Activated CD8-positive, alpha-beta T cell treated with anti-CD3 and anti-CD28 coated beads, Interleukin-2, amount 10 ng/mL, durations not matched to agents 7 days and 5 days (primary cell): Measurements from ENCODE around the gene BHLHA15. TPM values are rescaled to one million over a fixed set of nuclear protein-coding genes. Genes with fewer than 3 reads are reported as not detected.
"Not testable (repeated sequence)": the region's sequence is repeated elsewhere in the genome, so short reads cannot be mapped to it uniquely, and the experiment has no call there.

Source experiments
- ATAC-seq: fragments of 150-1000 bp; cut with Tn5 transposase; one replicate; pipeline ENCODE4 v1.10.0; 2021; ENCODE audit warnings: moderate library complexity
- CTCF ChIA-PET: fragments of 350-600 bp; sonication (Branson Sonifier 250); formaldehyde crosslinking; loops from one replicate; lab custom pipeline; 2021; ENCODE audit warnings: antibody characterized with exemption; lab: Charles Lee
- POLR2A ChIA-PET: fragments of 350-600 bp; sonication (Branson Sonifier 250); formaldehyde crosslinking; loops from one replicate; lab custom pipeline; 2021; ENCODE audit warnings: antibody characterized with exemption; lab: Charles Lee
- DNase-seq: peaks from one replicate; pipeline ENCODE4 v3.0.0-alpha.2; 2020
- H3K27ac Mint-ChIP-seq: one replicate; pipeline ENCODE4 v1.8.0; 2021; ENCODE audit warnings: mild to moderate bottlenecking, mixed read lengths
- H3K27me3 Mint-ChIP-seq: one replicate; pipeline ENCODE4 v1.8.0; 2021; ENCODE audit warnings: low read depth, mixed read lengths
- H3K36me3 Mint-ChIP-seq: one replicate; pipeline ENCODE4 v1.8.0; 2021; ENCODE audit warnings: low read depth, mixed read lengths
- H3K4me1 Mint-ChIP-seq: one replicate; pipeline ENCODE4 v1.8.0; 2021; ENCODE audit warnings: low read depth, mixed read lengths
- H3K4me3 Mint-ChIP-seq: one replicate; pipeline ENCODE4 v1.8.0; 2021; ENCODE audit warnings: mild to moderate bottlenecking, mixed read lengths
- H3K9me3 Mint-ChIP-seq: one replicate; pipeline ENCODE4 v1.8.0; 2022; ENCODE audit warnings: mixed read lengths; ENCODE audit not compliant: insufficient read depth
- total RNA-seq, 2 experiments: library from RNA; stranded (reverse); gene quantifications; one replicate each; pipeline ENCODE4 v1.2.3, GENCODE V29; 2021

BHLHA15 gene
- total RNA-seq, 2 experiments from 2014 or later = not detected

DNA sequence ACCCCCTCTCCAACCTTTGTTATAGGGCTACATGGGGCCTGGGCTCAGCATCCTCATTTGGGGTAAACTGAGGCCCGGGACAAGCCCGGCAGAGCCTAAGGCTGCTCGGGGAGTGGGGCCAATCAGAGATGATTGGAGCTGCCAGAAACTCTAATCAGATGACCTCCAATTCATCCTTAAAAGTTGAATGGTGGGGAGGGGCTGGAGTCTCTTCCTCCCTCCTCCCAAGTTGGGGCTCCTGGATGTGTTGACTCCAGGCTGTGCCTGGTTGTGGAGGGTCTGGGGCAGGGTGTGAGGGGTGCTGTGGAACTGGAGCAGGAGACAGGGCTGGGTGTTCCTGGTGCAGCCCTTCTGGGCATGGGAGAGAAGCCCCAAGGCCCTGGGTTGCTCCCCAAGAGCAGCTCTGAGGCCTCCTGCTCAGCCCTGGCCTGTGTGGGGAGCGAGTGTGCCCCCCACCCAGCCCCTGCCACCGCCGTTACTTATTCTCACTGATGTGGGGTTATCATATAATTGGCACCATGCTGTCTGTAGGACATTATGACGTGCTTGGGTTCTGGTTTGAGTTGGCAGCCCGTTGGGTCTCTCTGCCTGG lies 2.2 kb downstream of the BHLHA15 start:
- ChIA-PET CTCF (no interaction called here), POLR2A (interaction anchor here (0.6 to 1.4 kb wide), 2 partner anchors 10 to 562 kb away, joined by 4 to 6 read pairs; no protein-coding TSS in a partner anchor)
- peaks cover 8% of the 10 kb centered on the region for H3K4me1 Mint-ChIP-seq
- no peak for ATAC-seq
- no peak overlapping the region for H3K4me3 Mint-ChIP-seq
- peak overlapping the region; percentile 52 for H3K27ac Mint-ChIP-seq
- peaks cover 4% of the 10 kb centered on the region for H3K36me3 Mint-ChIP-seq
- H3K27me3 Mint-ChIP-seq = peaks cover 4% of the 10 kb centered on the region
- no peaks in the 10 kb centered on the region for H3K9me3 Mint-ChIP-seq
- no peak for DNase-seq

DNA sequence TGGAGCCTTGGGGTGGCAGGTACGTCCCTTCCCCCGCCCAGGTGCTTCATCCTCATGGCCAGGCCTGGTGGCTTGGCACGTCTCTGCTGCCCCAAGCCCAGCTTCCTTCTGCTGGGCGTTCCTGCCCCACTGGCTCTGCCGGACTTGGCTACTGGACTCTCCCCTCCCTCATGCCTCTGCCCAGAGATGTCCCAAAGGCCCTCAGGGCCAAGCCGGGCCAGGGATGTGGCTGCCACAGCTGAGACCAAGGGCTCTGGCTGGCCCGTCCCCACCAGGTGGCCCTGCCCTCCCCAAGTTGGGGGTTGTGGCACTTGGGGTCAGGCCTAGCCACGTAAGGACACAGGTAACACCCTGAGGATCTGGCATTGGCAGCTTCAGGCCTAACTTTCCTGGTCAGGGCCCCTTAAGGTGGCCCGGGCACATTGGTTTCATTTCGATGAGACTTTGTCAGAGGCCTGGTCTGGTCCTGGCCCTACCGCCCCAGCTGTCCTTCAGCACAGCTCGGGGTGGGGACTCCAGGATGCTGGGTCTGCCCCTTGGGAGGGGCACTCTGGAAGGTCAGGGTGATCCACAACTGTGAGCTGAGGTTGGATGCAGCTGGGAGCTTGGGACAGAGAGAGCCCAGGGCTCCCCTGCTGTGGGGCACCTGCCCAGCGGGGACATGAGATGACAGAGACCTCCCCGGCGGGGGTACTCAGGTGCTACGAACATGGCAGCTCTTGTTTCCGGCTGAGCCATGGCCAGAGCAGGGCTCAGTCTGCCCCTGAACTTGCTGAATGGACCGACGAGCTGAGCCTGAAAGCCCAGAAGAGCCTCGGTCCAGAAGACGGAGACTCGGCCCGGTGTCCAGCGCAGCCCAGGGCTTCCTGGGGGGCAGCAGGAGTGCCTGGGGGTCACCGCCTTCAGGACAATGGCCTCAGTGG lies 2.9 kb downstream of the BHLHA15 start:
- H3K9me3 Mint-ChIP-seq = no peaks in the 10 kb centered on the region
- H3K27ac Mint-ChIP-seq = no peak overlapping the region
- H3K27me3 Mint-ChIP-seq = peaks cover 4% of the 10 kb centered on the region
- peaks cover 5% of the 10 kb centered on the region for H3K36me3 Mint-ChIP-seq
- H3K4me3 Mint-ChIP-seq = no peak overlapping the region
- DNase-seq (no peak), ATAC-seq (no peak)
- CTCF ChIA-PET = no interaction called here
- POLR2A ChIA-PET = no interaction called here
- peaks cover 10% of the 10 kb centered on the region for H3K4me1 Mint-ChIP-seq

DNA sequence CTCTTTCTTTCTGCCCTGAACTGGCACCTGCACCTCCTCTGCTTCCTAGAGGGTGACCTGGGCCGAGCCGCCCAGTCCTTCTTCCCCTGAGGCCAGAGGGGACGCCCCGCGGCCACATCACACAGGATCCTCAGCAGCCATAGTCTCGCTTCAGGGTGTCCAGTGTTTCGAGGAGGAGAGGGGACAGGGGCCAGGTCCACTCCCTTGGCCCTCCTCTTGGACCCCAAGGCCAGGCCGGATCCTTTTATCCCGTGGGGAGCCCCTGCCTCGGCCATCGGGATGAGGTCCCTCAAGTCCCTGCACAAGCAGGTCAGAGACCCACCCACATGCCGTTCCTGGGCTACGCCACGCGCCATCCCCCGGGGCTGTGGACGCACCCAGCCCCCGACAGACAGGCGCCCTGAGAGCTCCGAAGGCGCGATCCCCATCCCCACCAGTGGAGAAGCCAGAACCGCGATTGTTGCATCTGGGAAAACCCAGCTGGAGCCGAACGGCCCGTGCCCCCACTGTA lies 3.6 kb downstream of the BHLHA15 start:
- no peak overlapping the region for H3K27ac Mint-ChIP-seq
- peaks cover 4% of the 10 kb centered on the region for H3K27me3 Mint-ChIP-seq
- H3K9me3 Mint-ChIP-seq = no peaks in the 10 kb centered on the region
- ChIA-PET CTCF (no interaction called here), POLR2A (no interaction called here)
- DNase-seq (no peak), ATAC-seq (no peak)
- peaks cover 7% of the 10 kb centered on the region for H3K36me3 Mint-ChIP-seq
- peaks cover 10% of the 10 kb centered on the region for H3K4me1 Mint-ChIP-seq
- no peak overlapping the region for H3K4me3 Mint-ChIP-seq

DNA sequence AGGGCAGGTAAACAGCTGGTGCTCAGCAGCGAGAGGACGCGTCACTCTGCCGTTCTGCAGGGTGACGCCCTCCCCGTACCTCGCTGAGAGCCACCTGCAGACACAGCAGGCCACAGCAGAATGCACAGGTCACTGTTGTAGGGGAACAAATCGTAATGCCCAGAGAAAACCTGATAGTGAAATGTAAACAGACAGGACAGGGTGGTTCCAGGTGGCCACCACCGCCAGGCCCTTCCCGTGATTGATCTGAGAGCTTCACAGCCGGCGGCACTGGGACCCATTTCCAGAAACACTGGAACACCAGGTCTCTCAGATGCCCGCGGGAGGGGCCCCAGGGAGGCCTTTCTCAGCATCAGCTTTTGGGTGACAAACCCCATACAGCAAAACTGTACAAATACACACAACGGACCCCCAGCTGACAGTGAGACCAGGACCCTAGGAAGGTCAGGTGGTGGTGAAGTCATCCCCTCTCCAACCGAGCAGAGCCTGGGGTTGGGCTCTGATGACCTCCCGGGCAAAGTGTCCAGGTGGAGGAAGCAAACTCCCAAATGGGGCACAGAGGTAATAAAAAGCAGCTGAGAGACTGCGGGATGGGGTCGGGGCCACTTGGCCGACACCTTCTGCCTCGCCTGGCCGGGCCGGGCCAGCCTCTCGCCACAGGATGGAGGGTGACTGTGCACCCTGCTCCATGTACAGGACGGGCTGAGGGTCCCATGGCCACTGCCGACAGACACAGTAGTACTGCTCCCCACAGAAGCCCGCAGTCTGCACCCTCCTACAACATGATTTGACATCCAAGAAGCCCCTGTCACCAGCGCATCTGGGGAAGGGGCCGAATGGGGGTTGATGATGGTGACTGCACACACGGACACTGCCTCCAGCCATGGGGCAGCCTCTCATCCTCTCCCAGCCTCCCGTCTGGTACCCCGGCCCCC lies 4.6 kb downstream of the BHLHA15 start:
- Mint-ChIP-seq H3K4me1 (peaks cover 10% of the 10 kb centered on the region), H3K36me3 (peaks cover 7% of the 10 kb centered on the region), H3K27me3 (peaks cover 4% of the 10 kb centered on the region), H3K27ac (no peak overlapping the region), H3K4me3 (no peak overlapping the region), H3K9me3 (no peaks in the 10 kb centered on the region)
- no peak for ATAC-seq
- ChIA-PET POLR2A (no interaction called here), CTCF (no interaction called here)
- no peak for DNase-seq

DNA sequence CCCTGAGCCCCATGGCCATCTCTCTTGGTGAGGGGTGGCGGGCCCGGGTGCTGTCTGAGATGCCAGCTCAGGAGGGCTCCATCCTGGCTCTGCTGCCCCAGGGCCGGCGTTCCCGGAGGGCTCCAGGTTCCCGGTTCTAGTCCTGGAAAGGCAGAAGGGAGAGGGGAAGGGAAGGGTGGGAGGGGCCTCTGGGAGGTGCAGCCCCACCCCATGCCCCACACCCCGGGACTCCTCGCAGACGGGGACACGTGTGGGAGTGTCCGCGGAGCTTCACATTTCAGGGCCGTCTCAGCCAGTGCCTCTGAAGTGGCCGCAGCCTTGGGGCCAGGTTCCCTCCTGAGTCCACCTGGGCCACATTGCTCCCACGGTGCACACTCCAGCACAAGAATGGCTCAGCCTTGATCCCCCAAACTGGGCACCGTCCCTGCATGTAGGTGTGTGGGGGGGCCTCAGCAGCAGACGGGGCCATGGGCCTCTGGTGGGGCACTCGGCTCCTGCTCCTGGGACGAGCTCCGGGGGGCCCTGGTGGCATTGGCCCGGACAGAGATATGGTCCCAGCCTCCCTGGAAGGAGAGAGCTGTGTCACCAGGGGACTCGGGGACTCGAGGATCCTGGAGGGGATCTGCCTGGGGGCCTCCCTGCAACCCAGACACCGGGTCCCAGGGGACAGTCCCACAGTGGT lies 5.8 kb downstream of the BHLHA15 start:
- DNase-seq (no peak), ATAC-seq (no peak)
- no peak overlapping the region for H3K27ac Mint-ChIP-seq
- POLR2A ChIA-PET = no interaction called here
- H3K36me3 Mint-ChIP-seq = peaks cover 10% of the 10 kb centered on the region
- CTCF ChIA-PET = no interaction called here
- peaks cover 5% of the 10 kb centered on the region for H3K4me1 Mint-ChIP-seq
- H3K27me3 Mint-ChIP-seq = no peaks in the 10 kb centered on the region
- H3K9me3 Mint-ChIP-seq = no peaks in the 10 kb centered on the region
- no peak overlapping the region for H3K4me3 Mint-ChIP-seq

DNA sequence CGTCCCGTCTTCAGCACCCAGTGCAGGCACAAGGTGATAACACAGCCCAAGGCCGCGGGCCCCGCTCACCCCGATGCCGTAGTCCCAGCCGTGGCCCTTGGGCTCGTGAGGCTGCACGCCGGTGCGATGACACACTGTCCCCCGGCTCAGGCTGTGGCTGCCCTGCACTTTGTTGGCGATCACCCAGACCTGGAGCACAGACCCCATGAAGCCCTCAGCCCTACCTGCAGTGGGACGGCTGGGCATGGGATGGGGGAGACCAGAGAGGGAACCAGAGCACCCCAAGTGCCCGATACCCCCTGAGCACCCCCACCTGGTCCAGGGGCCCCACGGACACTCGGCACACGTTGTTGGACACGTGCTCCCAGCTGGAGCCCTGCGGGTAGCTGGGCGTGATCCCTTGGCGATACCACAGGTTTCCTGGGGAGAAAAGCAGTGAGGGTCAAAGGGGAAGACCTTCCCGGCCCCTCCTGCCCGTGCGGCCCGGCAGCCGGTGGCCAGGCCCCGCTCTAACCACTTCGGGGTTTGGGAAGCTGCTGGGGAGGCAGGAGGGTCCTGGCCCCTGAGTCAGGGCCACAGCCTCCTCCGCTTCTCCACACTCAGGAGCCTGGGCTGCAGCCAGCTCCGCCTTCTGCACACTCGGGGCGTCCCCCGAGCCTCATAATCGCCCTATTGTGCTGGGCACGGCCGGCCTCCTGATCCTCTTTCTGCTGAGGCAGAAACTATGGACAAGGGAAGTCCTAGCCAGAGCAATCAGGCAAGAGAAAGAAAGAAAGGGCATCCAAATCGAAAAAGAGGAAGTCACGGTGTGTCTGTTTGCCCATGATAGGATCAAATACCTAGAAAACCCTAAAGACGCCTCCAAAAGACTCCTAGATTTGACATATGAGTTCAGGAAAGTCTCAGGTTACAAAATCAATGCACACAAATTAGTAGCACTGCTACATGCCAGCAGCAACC lies 6.7 kb downstream of the BHLHA15 start:
- no peak overlapping the region for H3K27ac Mint-ChIP-seq
- POLR2A ChIA-PET = no interaction called here

DNA sequence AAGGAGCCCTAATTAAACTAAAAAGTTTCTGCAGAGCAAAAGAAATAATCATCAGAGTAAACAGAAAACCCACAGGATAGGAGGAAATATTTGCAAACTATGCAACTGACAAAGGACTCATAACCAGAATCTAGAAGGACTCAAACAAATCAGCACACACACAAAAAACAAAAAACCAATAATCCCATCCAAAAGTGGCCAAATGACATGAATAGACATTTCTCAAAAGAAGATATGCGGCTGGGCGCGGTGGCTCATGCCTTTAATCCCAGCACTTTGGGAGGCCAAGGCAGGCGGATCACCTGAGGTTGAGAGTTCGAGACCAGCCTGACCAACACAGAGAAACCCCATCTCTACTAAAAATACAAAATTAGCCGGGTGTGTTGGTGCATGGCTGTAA lies 8.1 kb downstream of the BHLHA15 start:
- H3K27me3 Mint-ChIP-seq, POLR2A ChIA-PET, H3K4me3 Mint-ChIP-seq, CTCF ChIA-PET, ATAC-seq, DNase-seq, H3K9me3 Mint-ChIP-seq, H3K27ac Mint-ChIP-seq, H3K36me3 Mint-ChIP-seq, H3K4me1 Mint-ChIP-seq: not testable (repeated sequence)

More for the DNA sequence above, 6.7 kb downstream of the BHLHA15 start:
- no peak for ATAC-seq
- no peak for DNase-seq
- Mint-ChIP-seq H3K4me1 (peaks cover 5% of the 10 kb centered on the region), H3K4me3 (no peak overlapping the region), H3K27me3 (no peaks in the 10 kb centered on the region), H3K36me3 (peaks cover 10% of the 10 kb centered on the region), H3K9me3 (no peaks in the 10 kb centered on the region)
- CTCF ChIA-PET = no interaction called here

DNA sequence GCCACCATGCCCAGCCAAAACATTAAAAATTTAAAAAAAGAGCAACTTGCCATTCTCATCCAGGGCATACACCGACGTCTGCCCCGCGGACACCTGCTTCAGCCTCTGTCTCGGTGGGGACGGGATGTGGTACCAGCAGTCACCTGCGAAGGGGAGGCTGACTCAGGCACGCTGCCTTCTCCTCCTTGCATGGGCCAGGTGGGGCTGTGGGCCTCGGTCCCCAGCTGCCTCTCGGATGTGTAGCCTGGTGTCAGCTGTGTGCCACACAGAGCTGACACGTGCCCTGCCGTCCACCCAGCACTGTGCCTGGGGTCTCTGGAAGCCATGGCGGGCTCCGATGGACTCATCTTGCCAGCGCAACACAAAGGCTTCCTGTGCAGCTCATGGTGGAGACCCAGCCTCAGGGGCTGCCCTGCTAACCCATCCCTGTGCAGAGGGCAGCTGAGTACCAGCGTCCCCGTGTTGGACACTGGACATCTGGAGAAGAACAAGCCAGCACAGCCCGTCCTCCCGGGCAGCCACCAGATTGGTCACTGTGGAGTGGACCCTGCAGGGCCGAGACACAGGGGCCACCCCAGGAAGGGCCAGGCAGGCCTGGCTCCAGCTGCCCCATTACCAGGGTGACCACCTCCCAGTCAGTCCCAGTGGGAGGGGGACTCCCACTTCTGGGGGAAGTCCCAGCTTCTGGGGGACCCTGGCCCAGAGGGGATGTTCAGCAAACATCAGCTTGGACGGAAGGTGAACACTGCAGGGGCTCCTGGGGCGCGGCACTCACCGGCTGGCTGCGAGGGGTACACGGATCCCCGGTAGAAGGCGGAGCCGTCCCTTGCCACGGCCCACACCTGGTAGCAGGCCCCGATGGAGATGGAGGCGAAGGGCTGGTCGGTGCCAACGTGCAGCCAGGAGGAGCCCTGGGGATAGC lies 10.6 kb downstream of the BHLHA15 start:
- Mint-ChIP-seq H3K4me3 (no peak overlapping the region), H3K27me3 (no peaks in the 10 kb centered on the region), H3K9me3 (no peaks in the 10 kb centered on the region), H3K27ac (no peak overlapping the region), H3K4me1 (peaks cover 9% of the 10 kb centered on the region), H3K36me3 (peaks cover 12% of the 10 kb centered on the region)
- ChIA-PET POLR2A (interaction anchor here (0.7 kb wide), 1 partner anchor 13 kb away, joined by 3 read pairs; no protein-coding TSS in a partner anchor), CTCF (no interaction called here)
- ATAC-seq (no peak), DNase-seq (no peak)

DNA sequence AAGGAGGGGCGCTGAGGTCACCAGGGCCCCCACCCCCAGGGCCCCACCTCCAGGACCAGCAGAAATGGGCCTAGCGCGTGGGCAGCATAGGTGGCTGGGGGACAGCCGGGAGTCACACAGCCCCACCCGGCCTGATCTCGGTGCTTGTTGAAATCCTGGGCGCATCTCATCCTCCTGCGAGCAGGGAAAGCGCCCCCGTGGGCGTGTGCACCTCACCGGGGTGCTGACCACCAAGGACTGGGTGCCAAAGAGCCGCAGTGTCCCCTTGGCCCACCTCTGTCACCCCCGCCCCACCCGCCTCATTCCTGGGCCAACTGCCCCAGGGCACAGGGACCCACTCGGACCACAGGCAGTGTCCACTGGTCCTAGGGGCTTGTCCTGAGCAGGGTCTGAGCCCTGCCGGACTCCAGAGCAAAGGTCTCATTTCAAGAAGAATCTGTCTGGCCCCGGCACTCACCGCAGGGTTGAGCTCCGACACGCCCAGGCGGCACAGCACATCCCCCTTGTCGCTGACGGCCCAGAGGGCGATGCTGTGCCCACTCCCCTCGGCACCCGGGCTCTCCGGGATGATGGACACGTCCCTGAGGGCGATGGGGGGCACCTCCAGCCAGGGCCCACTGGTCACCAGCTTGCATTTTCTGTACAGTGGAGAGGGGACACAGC lies 11.4 kb downstream of the BHLHA15 start:
- ATAC-seq = no peak
- POLR2A ChIA-PET = interaction anchor here (0.7 kb wide), 1 partner anchor 12 kb away, joined by 3 read pairs; no protein-coding TSS in a partner anchor
- no peak overlapping the region for H3K4me3 Mint-ChIP-seq
- CTCF ChIA-PET = no interaction called here
- H3K27ac Mint-ChIP-seq = no peak overlapping the region
- H3K36me3 Mint-ChIP-seq = peaks cover 12% of the 10 kb centered on the region
- DNase-seq = no peak
- H3K4me1 Mint-ChIP-seq = peaks cover 9% of the 10 kb centered on the region
- H3K27me3 Mint-ChIP-seq = no peaks in the 10 kb centered on the region
- no peaks in the 10 kb centered on the region for H3K9me3 Mint-ChIP-seq
